ENCODE results near the gene SGPL1. TPM values are rescaled to one million over a fixed set of nuclear protein-coding genes. Genes with fewer than 3 reads are reported as not detected.
A peak's percentile ranks its signal among the peaks of the same experiment; 100 is the strongest.

Gene SGPL1
- total RNA-seq, 1 experiment from 2014 or later, result 52.6 TPM

DNA sequence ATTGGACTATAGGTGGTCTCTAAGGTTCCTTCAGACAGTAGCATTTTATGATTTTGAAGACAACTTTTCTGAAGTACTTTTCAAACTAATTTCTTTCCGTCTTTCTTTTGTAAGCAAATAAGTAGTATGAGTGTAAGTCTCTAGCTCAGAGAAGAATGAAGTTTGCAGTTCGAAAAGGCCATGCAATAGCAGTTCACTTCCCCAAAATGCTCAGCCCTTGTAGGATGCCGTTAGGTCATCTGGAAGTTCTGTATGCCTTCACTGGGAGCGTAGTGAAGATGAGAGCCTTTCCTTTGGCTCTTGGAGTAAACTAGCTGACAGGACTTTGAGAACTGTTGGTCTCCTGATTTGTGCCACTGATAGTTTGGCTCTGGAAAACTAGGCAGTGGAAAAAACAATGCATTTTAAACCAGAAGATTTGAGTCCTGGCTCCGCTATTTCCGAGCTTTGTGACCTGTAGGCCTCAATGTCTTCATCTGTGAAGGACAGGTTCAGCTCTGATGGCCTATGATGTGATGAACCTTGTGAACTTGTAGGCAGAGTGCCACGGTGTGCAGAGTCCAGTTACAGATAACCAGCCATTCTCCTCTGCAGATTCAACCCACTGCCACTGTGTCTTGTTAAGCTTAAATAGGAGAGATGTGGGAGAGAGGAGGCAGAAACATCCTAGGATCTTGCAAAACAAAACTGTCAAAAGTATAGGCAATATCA is 18.8 kb downstream of the SGPL1 start:
- no peak overlapping the region for H4K5ac ChIP-seq (ENCODE audit: insufficient read length, low read depth, low read length)
- H2BK5ac ChIP-seq (ENCODE audit: insufficient read length, low read length), result no peak overlapping the region
- no peaks in the 10 kb centered on the region for H3K23me2 ChIP-seq (ENCODE audit: insufficient read length, low read depth, low read length, poor library complexity, severe bottlenecking)
- no peak overlapping the region for H4K8ac ChIP-seq (replicated peaks; ENCODE audit: insufficient read length, low read depth, low read length)
- H4K91ac ChIP-seq (ENCODE audit: insufficient read length, low read depth, low read length), result no peak overlapping the region
- no peak for DNase-seq
- no peak overlapping the region for H3K4me2 ChIP-seq (ENCODE audit: insufficient read depth, insufficient read length, low read length)
- no peaks in the 10 kb centered on the region for H3K9me3 ChIP-seq (ENCODE audit: control insufficient read depth, low read depth, low read length)
- Mint-ChIP-seq H3K36me3 (ENCODE audit: insufficient read depth in 1 of 3, low read depth in 3 of 3) (peaks cover 13 to 30% (median 26%) of the 10 kb centered on the region in 3 experiments; a peak in 6 of 7 replicates), H3K27me3 (ENCODE audit: low read depth) (no peaks in the 10 kb centered on the region), H3K27ac (peak overlapping the region in 1 of 3 experiments; percentile 55; a peak in 2 of 7 replicates), H3K4me1 (peaks cover 0 to 3% of the 10 kb centered on the region in 2 experiments; a peak in 1 of 4 replicates), H3K9me3 (peaks cover 0 to 3% of the 10 kb centered on the region in 2 experiments; a peak in 3 of 5 replicates), H3K4me3 (no peak overlapping the region)
- no CpG with 5 or more reads among the region's 7 CpGs for WGBS (ENCODE audit: extremely low coverage, insufficient read length, low lambda C conversion rate)
- H2AFZ ChIP-seq (ENCODE audit: low read length), result no peak overlapping the region
- no peak overlapping the region for H3K27ac ChIP-seq (ENCODE audit: insufficient read length, low read depth, low read length)
- no peak overlapping the region for H3K14ac ChIP-seq (ENCODE audit: insufficient read depth, low read length)
- H3K79me1 ChIP-seq (ENCODE audit: insufficient read depth, low read depth, low read length, poor library complexity, severe bottlenecking), result peaks cover 3% of the 10 kb centered on the region
- H2BK120ac ChIP-seq (ENCODE audit: low read depth, low read length, poor library complexity, severe bottlenecking), result no peak overlapping the region
- H2BK12ac ChIP-seq (ENCODE audit: insufficient read length, low read depth, low read length), result no peak overlapping the region
- no peak overlapping the region for H3K23ac ChIP-seq (ENCODE audit: insufficient read length, low read depth, low read length)
- no peak overlapping the region for H2BK20ac ChIP-seq (ENCODE audit: low read depth, low read length, poor library complexity, severe bottlenecking)
- H3K79me2 ChIP-seq (ENCODE audit: insufficient read depth, low read length), result peaks cover 5% of the 10 kb centered on the region; the same call in 1 of the 2 replicates
- no peaks in the 10 kb centered on the region for H3K27me3 ChIP-seq (ENCODE audit: insufficient read depth, low read length)
- TF ChIP-seq CTCF (conservative IDR thresholded peaks at IDR 0.05), result no peak
- no peak overlapping the region for H3K4ac ChIP-seq (ENCODE audit: low read depth, low read length)
- H3K4me1 ChIP-seq (ENCODE audit: insufficient read depth, low read length), result no peaks in the 10 kb centered on the region
- no peak overlapping the region for H3K56ac ChIP-seq (ENCODE audit: insufficient read length, low read depth, low read length)
- H3K9ac ChIP-seq (ENCODE audit: extremely low read depth, insufficient read length, low read length), result no peak overlapping the region
- H3K18ac ChIP-seq (ENCODE audit: insufficient read length, low read depth, low read length), result no peak overlapping the region
- H4K20me1 ChIP-seq (ENCODE audit: control insufficient read depth, insufficient read depth, insufficient read length), result no peaks in the 10 kb centered on the region
- no peak overlapping the region for H3T11ph ChIP-seq (ENCODE audit: low read length)
- H2BK15ac ChIP-seq (ENCODE audit: low read depth, low read length), result no peak overlapping the region
- no peak overlapping the region for H2AK5ac ChIP-seq (ENCODE audit: insufficient read length, low read length)
